ENCODE measurements around the gene MAP3K13.

DNA sequence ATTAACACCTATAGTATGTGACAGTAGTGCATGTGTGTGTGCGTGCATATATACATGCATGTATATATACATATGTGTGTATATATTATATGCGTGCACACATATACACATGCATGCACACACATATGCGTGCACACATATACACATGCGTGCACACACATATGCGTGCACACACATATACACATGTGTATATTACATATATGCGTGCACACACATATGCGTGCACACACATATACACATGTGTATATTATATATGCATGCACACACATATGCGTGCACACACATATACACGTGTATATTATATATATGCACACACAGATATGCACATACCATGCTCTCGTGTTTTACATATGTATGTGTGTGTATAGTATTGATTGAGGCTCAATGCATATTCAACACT, 42.0 kb upstream of the MAP3K13 start:
- TF ChIP-seq, protein P1, sequence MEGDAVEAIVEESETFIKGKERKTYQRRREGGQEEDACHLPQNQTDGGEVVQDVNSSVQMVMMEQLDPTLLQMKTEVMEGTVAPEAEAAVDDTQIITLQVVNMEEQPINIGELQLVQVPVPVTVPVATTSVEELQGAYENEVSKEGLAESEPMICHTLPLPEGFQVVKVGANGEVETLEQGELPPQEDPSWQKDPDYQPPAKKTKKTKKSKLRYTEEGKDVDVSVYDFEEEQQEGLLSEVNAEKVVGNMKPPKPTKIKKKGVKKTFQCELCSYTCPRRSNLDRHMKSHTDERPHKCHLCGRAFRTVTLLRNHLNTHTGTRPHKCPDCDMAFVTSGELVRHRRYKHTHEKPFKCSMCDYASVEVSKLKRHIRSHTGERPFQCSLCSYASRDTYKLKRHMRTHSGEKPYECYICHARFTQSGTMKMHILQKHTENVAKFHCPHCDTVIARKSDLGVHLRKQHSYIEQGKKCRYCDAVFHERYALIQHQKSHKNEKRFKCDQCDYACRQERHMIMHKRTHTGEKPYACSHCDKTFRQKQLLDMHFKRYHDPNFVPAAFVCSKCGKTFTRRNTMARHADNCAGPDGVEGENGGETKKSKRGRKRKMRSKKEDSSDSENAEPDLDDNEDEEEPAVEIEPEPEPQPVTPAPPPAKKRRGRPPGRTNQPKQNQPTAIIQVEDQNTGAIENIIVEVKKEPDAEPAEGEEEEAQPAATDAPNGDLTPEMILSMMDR (IDR thresholded peaks at IDR 0.05; ENCODE audit: low read depth, low read length, poor library complexity, severe bottlenecking): no peak
- TF ChIP-seq EZH2phosphoT487 (IDR thresholded peaks at IDR 0.05; ENCODE audit: borderline replicate concordance, low read length): no peak

All from DOHH2 (cell line).